Endothelial cell of umbilical vein (primary cell): Measurements from ENCODE around the gene ITSN2.

Experiments used
- POLR2A ChIP-seq: IDR thresholded peaks from 2 replicates; pipeline ENCODE4 v1.6.1; 2012; ENCODE audit warnings: low read depth, mild to moderate bottlenecking, control low read depth, low read length
- TF ChIP-seq, protein P1 (sequence below), 2 donors: IDR thresholded peaks; 1 replicate in 1 of 2; 2 replicates in 1 of 2; pipeline ENCODE4 v1.5.1; 2011; ENCODE audit warnings: low read length in 2 of 2, mild to moderate bottlenecking in 2 of 2, moderate library complexity in 2 of 2, control low read depth in 1 of 2, inconsistent platforms in 1 of 2, low read depth in 1 of 2; ENCODE audit not compliant: insufficient read depth in 1 of 2; ENCODE audit errors: extremely low read depth in 1 of 2

DNA sequence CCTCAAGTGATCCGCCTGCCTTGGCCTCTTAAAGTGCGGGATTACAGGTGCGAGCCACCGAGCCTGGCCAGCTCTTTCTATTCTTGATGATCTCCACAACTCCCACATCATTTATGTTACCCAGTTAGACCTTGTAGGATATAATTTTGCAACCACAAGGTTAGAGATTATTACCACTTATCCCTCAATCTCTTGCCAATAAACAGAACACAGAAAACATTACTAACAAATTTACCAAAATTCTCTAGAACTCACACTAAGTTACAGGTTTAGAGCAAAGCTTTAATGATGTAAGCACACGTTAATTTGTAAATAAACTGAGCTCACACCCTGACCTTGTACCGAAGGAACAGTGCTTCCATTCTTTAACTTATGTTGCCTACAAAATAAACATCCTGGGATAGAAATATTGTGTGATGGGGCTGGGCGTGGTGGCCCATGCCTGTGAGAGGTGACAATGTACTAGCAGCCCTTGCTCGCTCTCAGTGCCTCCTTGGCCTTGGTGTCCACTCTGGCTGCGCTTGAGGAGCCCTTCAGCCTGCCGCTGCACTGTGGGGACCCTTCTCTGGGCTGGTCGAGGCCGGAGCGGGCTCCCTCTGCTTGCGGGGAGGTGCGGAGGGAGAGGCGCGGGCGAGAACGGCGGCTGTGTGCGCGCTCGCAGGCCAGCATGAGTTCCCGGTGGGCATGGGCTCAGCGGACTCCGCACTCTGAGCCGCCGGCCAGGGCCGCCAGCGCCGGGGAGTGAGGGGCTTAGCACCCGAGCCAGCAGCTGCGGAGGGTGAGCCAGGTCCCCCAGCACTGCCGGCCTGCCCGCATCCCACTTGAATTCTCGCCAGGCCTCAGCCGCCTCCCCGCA, 42.1 kb upstream of the ITSN2 start:
- TF ChIP-seq, protein P1, sequence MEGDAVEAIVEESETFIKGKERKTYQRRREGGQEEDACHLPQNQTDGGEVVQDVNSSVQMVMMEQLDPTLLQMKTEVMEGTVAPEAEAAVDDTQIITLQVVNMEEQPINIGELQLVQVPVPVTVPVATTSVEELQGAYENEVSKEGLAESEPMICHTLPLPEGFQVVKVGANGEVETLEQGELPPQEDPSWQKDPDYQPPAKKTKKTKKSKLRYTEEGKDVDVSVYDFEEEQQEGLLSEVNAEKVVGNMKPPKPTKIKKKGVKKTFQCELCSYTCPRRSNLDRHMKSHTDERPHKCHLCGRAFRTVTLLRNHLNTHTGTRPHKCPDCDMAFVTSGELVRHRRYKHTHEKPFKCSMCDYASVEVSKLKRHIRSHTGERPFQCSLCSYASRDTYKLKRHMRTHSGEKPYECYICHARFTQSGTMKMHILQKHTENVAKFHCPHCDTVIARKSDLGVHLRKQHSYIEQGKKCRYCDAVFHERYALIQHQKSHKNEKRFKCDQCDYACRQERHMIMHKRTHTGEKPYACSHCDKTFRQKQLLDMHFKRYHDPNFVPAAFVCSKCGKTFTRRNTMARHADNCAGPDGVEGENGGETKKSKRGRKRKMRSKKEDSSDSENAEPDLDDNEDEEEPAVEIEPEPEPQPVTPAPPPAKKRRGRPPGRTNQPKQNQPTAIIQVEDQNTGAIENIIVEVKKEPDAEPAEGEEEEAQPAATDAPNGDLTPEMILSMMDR (IDR thresholded peaks at IDR 0.05; ENCODE audit: extremely low read depth in 1 of 2, insufficient read depth in 1 of 2, low read depth in 1 of 2, low read length in 2 of 2), result no peak
- TF ChIP-seq POLR2A, result no peak
